Middle frontal gyrus (tissue), 1 donor: Measurements from ENCODE around the gene PALLD.

ENCODE experiments used
- DNase-seq: peaks from one replicate; pipeline ENCODE4 v3.0.0-alpha.2; 2015; ENCODE audit warnings: low spot score; ENCODE audit errors: extremely low spot score

Gene PALLD

DNA sequence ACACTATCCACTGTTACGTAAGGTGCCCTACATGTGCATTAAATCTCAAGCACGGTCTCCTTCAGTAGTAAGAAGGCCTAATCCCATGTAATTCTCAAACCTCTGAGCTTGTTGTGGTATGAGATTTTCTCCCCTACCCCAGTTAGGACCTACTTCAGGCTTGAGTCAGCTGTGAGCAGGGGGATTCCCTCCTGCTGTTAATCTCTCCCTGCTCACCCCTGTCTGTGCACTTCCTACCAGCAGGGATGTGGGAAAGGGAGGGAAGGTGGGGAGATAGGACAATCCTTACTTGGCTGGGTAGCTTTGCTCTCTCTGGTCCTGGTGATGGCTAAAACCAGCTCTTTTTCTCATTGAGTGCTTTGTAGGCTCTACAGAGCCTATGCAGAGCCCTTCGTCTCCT lies 60.8 kb downstream of the PALLD start:
- DNase-seq: no peak

DNA sequence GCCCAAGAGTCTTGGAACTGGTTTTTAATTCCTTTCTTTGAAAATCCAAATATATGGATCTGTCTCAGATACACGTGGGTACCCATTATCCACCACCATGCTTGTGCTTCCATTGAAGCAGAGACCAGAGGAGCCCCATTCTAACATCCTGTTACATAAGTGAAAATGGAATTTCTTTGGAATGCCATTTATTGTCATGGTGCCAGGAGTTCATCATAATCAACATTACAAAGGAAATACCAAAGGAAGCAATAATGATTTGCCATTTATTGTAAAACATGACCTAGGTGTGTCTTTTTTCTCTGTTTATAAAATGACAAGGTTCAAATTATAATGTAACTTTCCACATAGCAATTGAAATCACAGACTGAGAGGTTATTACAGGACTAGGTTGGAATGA lies 61.7 kb downstream of the PALLD start:
- DNase-seq: no peak

- no peak for DNase-seq
These were observed 63.6 kb downstream of the PALLD start for GRCh38 chr4:168560184-168561180.

DNA sequence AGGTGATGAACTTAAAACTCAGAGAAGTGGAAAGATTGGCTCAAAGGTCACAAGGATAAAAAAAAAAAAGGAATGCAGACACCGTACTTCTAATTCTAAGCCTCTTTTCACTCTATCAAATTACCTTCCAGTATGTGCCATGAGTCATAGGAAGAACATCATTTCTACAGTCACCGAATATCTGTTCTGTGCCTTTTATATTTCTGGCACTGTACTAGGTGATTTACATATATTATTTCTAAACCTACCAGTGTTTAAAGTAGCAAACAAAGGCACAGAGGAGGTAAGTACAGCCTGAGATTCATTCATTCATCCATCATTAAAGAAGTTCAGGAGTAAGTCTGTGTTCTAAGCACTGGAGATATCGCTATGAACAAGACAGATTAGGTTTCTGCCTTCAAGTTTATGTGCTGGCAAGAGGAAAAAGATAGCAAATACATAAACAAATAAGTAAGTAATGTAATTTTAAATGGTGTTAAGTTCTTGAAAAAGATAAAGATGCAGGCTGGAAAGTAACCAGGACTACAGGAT lies 65.3 kb downstream of the PALLD start:
- no peak for DNase-seq

GRCh38 chr4:168564023-168564422 lies 67.2 kb downstream of the PALLD start:
- no peak for DNase-seq

GRCh38 chr4:168565130-168565529 lies 68.3 kb downstream of the PALLD start:
- no peak for DNase-seq

GRCh38 chr4:168566726-168567125 lies 69.9 kb downstream of the PALLD start:
- DNase-seq: no peak

DNA sequence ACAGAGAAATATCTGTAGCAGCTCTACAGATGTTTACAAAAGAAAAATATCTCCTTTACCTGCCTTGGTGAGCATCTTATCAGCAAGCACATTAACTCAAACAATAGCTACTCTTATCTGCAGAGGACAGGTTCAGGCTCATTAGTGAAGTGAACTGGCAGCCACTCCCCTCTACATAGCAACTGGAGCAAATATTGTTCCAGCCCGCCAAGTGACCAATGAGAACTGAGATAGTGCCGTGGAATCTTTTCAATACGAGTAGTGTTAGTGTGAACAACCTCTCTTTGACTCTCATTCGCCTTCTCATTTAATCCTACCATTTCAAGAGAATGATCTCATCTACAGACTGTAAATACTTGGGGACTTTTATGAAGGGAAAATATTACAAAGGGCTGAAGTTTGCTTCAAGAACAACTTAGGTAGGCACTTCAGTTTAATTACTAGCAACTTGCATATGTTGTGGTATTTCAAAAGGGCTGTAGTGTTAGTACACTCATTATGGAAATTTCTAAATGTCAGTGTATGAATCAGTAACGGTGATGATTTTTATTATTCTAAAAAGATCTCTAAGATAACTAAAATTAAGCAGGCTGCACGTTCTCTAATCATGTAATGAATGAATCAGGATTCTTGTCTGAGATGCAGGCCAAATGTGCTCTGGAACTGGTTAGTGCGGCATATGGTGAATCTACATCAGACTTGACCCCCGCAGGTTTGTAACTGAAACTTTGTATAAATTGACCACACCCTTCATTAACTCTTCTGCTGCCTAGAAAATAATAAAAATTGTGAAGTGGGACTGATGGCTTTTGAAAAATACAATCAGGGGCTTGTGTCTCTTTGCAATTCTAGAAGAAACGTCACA lies 72.4 kb downstream of the PALLD start:
- no peak for DNase-seq

DNA sequence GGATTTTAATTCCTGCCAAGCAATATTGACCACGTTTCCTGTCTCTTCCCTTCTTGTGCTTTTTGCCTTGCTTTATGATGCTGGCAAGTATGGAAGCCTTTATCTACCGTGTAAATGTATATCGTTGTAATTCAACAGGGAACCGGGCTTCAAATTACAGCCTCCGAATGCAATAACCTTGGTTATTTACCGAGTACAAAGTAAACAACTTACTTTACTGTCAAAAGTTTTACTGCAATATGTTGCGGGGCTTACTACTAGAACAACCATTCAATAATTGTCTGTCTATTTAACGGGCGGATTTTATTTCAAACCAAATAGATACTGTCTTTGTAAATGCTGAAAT lies 73.1 kb downstream of the PALLD start:
- DNase-seq: no peak

DNA sequence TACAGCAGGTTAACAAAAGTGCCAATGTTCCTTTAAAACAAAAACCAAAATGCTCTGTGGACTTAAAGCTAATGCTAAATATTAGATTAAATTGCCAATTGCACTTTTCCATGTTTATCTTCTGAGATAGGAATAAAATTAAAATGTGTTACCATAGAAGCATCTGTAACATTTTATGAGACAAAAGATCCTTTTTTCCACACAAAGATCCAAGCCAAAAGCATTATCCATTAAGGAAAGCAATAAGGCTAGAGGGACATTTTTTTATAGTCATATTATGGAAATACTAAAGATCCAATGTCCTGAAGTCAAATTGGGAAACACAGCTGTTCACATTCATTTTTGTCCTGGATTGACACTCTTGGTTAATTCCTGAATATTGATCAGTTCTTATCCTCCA lies 73.6 kb downstream of the PALLD start:
- DNase-seq: no peak

- DNase-seq: no peak
These were observed 75.2 kb downstream of the PALLD start for GRCh38 chr4:168572002-168572401.

DNA sequence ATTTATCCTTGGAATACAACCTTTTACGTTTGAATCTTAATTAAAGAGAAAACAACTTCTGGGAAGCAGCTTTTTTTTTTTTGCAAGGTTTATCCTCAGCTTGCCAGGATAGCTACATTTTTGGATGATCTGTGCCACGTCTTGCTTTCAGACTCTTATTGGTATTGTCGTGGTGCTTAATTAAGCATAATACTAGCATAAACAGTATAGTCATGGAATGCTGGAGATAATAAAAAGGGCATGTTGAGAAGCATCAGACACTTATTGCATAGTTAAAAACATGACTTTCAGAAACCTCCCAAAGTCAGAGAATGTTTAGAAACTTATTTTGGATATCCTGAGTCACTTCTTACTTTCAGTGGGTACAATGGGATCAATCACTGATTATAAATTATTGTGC lies 77.0 kb downstream of the PALLD start:
- no peak for DNase-seq

- no peak for DNase-seq
These were observed 77.9 kb downstream of the PALLD start for GRCh38 chr4:168574581-168575295.

GRCh38 chr4:168575473-168575872 lies 78.6 kb downstream of the PALLD start:
- DNase-seq: no peak

GRCh38 chr4:168577624-168578023 lies 80.8 kb downstream of the PALLD start:
- no peak for DNase-seq

DNA sequence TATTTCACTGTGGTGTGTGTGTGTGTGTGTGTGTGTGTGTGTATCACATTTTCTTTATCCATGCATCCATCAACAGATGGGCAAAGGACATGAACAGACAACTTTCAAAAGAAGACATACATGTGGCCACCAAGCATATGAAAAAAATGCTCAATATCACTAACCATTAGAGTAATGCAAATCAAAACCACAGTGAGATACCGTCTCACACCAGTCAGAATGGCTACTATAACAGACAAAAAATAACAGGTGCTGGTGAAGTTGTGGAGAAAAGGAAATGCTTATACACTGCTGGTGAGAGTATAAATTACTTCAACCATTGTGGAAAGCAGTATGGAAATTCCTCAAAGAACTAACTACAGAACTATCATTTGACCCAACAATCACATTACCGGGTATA lies 83.4 kb downstream of the PALLD start:
- no peak for DNase-seq

DNA sequence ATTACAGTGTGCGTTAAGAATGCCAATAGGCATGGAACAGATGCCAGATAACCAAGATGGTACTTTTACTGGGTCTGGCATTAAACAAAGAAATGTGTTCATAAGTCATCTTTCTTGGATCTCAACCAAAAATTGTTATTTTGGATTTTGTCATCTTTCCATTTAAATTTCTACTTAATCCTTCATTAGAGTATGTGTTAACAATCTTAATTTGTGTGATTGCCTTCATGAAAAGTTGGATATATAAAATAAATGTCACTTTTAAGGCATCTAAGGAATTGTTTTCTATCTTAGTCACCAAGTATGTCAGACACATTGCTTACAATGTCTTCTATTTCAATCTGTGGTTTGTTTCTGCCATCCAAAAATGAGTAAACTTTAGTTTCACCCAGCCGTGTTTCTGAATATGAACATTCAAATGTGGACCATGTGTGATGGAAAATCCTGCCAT lies 87.5 kb downstream of the PALLD start:
- DNase-seq: no peak

DNA sequence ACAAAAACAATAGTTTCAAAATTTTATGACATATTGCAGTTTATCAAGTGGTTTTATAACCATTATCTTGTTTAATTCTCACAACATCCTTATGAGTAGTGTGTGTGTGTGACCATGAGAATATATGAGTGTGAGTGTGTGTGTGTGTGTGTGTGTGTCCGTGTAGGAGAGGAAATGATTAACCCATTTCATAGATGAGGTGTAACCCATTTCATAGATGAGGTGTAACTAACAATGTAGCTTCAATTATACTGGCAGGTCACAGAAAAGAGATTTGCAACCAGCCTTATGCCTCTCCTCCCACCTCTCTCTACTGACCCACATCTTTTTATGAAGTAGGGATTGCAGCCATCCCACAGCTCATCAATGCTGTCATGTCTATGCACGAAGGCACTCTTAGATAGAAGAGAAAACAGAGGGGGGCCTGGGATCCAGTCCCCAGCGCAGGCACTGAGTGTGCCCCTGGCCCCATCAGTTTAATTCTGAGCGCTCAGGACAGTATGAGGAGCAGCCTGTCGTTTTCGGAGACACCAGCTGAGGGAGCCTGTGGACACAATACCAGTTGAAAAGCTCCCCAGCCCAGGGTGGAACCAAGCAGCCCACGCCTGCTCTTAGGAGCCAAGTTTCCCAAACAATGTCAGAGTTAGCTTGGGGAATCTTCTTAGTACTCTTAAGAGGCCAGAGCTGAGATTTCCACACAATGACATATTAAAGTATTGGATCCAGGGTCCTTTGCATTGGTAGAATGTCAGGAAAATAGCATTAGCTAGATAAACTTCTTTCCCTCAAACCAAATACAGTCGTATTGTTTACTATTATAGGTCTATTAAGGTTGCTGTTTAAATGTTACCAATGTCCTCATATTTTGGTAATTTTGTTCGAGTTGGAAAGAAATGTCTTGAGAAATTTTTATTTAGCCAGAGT lies 88.6 kb downstream of the PALLD start:
- DNase-seq: no peak

DNA sequence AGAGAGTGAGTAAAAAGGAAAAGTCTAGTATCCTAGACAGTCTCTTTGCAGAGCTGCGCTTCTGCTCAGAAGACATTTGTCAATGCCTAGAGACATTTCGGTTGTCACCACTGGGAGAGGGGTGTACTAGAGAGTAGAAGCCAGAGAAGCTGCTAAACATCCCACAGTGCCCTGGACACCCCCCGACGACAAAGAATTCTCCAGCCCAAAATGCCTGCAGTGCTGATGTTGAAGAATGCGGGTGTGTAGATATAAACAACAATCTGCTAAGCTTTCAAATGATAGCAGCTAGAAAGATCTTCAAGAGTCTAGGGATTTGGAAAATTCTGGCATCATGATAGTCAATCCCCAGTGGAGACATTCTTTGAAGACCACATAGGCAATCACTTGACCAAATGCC lies 90.1 kb downstream of the PALLD start:
- DNase-seq: no peak

GRCh38 chr4:168587411-168588125 lies 90.7 kb downstream of the PALLD start:
- no peak for DNase-seq
